NCI-H526 treated with DMSO at 0.1 percent for 48 hours (cell line): ENCODE measurements around the gene RPS16.

Source experiments
- DNase-seq: peaks from one replicate; lab custom pipeline; 2025; lab: John Stamatoyannopoulos, UW

The RPS16 gene

DNA sequence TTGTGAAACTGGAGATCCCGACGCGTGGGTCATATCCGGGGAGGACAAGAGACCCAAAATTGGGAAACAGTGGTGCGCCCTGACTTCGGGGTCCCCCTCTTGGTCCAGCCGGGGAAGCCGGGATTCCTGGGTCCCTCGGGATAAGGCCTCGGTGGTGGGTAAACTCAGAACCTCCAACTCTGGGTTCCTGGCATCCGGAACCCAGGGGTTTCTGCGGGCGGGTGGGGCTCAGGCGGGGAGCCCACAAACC lies 28.4 kb downstream of the RPS16 start:
- no peak for DNase-seq

DNA sequence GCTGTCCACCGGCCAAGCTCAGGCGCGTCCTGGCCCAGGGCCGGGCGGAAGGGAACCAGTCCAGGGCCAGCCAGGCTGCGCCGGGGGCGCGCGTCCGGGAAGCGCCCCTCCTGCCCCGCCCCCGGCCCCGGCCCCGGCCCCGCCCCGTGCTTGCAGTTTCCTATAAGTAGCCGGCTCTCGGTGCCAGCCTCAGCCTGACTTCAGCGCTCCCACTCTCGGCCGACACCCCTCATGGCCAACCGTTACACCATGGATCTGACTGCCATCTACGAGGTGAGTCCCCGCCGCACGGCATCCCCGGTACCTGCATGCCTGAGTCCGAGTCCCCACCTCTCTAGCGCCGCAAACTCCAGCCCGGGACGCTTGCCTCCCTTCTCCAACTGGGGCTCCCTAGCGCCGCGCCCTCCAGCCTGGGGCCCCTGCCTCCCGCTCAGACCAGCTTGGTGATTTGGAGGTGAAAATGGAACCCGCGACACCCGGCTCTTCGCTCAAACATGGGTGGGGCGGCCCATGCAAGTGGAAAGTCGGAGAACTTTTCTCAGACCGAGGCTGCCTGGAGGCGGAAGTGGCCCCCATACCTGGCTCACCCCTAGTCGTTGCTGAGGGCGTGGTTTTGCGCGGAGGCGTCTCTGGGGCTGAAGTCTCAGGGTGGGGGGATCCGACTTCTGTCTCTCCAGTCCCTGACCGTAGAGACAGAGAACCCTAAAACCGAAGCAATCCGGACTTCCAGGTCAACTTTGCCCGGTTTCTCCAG lies 28.9 kb downstream of the RPS16 start, which contains the start of gene ZFP36:
Gene ZFP36 (plus strand): TSS at position 192 of the 754 bp plus-strand sequence. CDS start 58 bp downstream, at position 250.
- peak; percentile 72 for DNase-seq

DNA sequence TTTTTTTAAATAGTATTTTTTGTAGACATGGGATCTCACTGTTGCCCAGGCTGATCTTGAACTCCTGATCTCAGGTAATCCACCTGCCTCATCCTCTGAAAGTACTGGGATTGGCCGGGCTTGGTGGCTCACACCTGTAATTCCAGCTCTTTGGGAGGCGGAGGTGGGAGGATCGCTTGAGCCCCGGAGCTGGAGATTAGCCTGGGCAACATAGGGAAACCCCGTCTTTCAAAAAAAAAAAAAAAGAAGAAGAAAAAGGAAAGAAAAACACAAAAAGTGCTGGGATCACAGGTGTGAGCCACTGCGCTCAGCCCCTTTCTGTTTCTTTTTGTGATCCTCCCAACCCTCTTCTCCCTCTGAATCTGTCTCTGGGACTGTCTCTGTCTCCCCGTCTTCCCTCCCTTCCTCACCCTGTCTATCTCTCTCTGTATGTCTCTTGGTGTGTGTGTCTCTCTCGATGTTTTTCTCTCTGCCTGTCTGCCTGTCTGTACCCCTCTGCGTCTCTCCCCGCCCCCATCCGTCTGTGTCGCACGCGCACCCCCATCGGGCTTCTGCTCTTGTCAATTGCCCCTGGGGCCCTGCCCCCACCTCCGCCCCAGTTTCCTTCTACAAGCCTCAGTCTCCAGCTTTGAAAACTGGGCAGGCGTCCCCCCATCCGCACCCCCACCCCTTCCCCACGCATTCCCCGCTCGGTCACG lies 29.6 kb downstream of the RPS16 start:
- DNase-seq, result no peak

DNA sequence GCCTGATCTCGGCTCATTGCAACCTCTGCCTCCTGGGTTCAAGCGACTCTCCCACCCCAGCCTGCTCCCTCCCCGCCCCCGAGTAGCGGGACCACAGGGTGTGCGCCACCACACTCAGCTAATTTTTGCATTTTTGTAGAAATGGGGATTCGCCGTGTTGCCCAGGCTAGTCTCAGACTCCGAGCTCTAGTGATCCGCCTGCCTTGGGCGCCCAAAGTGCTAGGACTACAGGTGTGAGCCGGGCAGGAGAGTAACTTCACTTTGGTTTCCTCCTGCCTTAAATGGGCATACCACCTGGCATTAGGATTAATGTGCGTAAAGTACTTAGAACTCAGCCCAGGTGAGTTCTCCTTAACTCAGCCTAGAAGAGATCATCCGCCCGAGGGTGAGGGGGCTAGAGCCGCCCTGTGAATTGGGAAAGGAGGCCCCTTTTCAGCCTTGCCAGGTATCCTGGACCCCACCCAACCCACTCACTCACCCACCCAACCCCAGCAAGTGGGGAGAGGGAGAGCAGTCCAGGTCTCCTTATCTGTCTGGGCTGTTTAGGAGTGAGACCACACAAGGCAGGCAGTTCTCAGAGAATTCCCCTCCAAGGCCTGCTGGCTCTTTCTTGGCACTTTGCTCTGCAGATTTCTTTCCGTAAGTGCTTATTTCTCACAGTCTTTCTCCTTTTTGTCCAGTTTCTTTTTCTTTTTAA lies 30.3 kb downstream of the RPS16 start:
- no peak for DNase-seq

DNA sequence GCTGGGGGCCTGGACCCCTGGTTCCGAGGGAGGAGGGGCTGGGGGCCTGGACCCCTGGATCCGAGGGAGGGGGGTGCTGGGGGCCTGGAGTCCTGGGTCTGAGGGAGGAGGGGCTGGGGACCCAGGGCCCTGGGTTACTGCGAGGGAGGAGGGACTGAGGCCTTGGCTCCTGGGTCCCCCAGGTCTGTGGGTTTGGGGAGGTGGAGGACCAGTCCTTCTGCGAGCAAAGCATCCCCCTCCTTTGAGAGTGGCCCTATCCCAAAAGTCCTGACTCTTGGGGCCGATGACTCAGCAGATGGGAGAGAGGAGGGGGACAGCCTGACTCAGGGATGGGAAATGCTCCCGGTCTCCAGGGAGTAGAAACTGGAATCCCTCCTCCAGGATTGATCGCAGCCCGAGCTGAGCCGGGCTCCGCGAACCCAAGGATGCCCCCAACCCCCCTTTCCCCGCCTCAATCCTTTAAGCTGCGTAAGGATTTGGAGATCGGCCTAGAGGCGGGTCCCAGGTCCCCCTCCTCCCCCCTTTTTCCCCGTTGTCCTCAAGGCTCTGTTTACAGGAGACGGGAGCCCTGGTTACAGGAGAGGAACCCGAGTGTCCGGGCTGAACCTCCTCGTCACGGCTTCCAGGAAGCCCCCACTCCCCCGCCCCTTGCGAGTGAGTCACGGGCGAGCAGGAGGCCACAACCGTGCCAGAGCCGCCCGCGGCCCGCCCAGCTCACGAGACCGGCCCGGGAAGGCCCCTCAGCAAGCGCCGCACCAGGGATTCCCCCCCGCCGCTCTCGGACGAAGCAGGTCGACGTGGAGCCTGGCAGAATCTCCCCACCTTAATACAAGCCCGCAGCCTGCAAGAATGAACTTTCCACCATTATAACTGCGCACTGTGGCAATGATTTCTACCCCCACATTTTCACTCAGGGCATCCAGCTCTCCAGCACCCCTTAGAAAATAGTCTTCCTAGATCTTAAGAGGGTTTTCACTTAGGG lies 32.1 kb downstream of the RPS16 start:
- DNase-seq, result no peak

DNA sequence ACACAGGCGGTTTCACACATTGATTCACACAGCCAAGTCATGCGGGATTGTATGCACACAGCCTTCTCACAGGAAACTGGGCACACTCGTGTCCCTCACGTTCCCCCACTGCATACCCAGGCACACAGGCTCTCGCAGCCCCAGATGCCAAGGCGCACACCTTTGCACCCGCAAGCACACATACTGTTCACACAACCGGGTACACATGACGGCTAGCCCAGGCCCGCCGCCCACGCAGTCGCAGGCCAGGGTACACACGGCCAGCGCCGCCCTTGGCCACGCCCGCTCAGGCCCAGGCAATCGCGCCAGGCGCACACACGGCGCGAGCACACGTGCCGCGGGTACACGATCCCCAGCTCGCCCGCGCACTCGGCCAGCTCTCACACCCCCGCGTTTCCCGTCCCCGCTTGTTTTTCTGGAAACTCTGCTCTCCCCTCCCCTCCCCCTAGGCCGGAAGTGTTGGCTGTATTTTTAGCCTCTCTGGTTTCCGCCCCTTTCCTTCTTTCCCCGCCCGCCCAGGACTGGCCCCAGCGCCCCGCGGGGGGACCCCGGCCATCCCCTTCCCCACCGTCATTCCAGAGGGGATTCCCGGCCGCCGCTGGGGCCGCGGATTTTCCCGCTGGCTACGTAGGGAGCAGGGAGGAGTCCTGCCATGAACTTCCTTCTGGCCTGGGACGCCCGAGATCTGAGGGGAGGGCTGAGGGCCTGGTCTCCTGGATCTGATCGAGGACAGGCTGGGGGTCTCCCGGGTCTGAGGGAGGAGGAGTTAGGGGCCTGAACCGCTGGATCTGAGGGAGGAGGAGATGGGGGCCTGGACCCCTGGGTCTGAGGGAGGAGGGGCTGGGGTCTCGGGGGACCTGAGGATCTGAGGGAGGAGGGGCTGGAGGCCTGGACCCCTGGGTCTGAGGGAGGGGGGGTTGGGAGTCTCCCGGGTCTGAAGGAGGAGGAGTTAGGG lies 33.1 kb downstream of the RPS16 start:
- peak; percentile 31 for DNase-seq

DNA sequence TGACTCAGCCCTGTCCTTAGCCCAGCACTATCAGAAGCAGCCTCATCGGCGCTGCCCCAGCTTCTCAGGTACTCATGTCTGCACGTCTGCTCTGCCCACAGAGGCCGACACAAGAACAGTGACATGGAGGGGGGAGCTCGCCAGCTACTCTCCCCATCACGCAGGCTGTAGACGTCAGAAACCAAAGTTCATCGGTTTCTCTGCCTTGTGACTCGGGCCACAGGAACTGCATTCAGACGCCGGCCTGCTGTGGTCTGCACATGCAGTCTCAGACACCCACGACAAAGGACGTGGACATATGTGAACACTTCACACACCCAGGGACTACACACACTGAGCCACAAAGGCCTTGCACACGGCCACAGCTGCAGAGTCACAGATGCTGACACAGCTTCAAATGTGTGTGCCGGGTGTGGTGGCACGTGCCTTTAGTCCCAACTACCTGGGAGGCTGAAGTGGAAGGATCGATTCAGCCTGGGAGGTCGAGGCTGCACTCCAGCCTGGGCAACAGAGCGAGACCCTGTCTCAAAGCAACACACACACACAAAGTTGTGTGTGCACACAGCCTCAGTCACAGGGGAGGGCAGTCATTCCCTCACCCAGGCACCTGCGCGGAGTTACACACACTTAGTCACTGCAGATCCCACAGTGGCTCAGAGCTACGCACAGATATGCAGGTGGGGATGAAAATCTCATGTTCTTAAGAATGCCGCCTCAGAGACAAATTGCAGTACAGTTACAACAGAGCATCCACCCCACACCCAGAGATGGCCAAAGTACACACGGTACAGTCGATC lies 34.0 kb downstream of the RPS16 start:
- no peak for DNase-seq

DNA sequence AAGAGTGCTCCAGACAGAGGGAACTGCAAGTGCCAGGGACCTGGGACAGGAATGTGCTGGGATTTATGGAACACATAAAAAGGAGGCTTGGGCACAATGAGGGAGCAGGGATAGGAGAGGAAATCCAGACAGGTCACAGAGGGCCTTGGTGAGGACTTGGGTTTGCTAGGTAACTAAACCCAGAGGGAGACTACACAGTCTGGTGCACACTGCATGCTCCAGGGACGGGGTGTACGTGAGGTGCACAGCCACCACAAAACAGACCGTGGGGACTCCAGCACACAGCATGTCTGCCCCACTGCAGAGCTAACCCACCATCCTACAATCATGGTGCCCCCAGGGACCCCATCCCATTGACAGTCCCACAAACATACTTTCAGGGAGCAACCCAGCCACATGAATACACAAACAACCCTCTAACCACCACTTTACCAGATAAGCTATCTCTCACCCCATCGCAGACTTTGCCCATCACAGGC lies 34.6 kb downstream of the RPS16 start:
- DNase-seq, result no peak

DNA sequence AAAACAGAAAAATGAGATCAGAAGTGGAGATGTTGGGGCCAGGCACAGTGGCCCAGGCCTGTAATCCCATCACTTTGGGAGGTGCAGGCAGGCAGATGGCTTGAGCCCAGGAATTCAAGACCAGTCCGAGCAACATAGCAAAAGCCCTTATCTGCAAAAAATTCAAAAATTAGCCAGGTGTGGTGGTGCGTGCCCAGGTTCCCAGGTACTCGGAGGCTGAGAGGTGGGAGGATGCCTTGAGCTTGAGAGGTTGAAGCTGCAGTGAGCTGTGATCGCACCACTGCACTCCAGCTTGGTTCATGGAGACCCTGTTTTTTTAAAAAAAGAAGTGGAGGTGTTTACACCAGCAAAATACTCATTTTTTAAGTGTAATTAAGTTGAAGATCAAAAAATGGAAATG lies 35.7 kb downstream of the RPS16 start:
- DNase-seq, result no peak

DNA sequence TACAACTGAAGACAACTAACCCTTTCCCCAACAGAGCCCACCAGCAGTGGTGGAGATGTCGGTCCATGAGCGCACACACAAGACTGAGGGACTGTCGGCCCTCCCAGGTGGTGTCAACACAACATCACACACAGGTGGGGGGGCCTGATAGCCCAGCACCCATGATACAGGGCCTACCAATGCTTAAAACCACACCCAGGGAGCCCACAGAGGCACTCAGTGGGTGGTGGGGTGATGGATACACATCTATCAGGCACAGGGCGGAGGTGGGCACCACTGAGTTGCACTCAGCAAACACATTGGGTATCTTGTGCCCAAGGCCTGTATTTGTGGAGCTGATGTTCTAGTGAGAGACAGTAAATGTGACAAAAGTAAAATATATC lies 36.1 kb downstream of the RPS16 start:
- no peak for DNase-seq

DNA sequence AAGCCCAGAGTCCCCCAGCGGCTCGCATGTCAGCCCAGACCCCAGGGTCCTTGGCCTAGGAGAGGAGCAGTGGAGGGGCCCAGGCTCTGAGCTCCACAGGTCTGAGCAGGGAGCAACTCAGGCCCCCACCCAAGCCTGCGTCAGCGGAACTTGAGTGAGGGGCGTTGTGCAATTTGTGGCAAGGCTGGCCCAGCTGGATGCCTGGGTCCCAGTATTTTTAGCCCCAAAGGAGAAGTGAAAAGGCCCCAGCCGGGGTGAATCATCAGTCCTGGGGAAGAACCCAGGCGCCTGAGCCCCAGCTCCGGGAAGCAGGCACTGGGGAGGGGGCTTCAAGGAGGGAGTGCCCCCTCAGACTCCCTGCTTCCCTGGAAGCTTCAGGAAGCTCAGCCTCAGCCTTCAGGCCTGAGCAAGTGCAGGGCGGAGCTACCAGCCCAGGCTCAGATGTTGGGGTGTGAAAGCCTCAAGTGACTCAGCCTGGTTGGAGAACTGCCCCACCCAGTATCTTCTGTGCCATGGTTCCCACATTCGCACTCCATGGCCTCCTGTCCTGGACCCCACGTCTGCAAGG lies 37.4 kb downstream of the RPS16 start:
- no peak for DNase-seq

DNA sequence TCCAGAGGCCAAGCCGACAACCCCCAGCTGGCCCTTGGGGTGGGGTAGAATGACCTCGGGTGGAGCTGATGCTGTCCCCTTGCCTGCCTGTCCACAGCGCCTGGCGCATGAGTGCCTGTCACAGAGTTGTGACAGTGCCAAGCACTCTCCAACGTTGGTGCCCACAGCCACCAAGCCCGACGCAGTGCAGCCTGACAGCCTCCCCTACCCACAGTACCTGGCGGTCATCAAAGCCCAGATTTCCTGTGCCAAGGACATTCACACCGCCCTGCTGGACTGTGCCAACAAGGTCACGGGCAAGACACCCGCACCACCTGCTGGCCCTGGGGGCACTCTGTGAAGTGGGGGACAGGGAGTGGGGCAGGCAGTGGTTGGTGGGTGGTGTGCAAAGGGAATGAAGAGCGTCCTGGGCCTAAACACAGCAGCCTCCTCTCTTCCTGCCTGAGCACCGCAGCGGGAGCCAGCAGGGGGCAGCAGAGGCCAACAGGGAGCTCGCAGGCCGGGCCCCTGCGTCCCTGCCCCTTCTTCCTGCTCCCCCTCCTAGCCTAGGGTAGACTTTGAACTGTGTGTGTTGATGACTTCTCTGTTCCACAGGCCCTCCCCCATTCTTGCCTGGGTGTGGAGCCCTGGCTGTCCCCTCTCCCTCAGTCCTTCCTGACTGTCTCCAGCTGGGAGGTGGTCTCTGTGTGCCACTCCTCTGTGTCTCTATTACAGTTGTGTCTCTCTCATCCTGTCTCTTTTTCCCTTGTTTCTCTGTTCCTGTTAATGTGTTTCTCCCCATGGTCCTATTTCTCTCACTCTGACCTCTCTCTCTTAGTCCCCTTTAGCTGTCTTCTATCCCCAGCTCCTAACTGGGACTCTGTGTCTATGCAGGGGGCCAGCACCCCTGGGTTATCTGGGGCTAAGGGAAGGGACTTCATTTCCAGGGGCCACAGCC lies 38.1 kb downstream of the RPS16 start:
- DNase-seq, result peak; percentile 30

DNA sequence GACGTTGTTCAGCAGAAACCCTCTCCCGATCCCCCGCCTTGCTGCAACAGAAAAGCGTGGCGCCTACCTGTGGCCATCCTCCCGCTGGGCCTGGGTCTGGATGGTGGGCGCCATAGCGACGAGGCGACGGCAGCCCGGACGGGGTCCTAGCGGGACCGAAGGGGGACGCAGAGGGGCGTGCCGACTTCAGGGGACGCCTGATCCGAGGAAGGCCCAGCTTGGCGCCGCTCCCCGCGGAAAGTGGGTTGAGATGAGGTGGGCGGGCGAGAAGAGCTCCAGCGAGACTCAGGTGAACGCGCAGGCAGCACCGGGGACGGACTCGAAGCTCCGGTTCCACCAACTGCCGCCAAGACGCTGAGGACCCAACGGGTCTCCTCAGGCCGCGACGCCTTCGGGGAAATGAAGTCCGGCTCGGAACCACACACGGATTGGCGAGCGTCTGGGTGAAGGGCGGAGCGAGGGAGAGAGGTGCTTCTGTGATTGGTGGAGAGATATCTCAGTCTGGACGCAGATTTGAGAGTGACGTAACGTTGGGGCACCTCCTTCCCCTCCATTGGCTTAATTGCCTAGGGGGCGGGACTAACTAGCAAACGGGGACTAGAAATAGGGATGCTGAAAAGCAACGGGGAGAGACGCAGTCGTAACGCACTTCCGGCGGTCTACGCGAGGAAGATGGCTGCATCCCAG lies 44.9 kb downstream of the RPS16 start, which contains the start of the genes MED29 and PAF1:
Gene MED29 (plus strand): TSS at position 628 of the 687 bp plus-strand sequence. CDS start 45 bp downstream, at position 673.
Gene PAF1 (minus strand): TSS at position 356 of the 687 bp plus-strand sequence. CDS start 242 bp downstream, at position 114.
- peak; percentile 100 for DNase-seq

DNA sequence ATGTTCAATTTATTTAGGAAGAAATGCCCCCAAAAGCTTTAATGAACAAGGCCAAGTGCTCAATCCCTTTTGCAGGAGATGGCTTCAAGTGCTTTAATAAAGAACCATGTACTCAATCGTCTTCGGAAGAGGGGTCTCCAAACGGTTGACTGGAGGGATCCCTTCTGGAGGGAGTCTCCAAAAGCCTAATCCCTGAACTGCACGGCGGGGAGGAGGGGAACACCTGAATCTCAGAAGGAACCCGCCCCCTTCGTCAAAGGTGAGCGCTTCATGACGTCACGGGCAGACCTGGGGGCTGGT lies 45.3 kb downstream of the RPS16 start:
- no peak for DNase-seq

DNA sequence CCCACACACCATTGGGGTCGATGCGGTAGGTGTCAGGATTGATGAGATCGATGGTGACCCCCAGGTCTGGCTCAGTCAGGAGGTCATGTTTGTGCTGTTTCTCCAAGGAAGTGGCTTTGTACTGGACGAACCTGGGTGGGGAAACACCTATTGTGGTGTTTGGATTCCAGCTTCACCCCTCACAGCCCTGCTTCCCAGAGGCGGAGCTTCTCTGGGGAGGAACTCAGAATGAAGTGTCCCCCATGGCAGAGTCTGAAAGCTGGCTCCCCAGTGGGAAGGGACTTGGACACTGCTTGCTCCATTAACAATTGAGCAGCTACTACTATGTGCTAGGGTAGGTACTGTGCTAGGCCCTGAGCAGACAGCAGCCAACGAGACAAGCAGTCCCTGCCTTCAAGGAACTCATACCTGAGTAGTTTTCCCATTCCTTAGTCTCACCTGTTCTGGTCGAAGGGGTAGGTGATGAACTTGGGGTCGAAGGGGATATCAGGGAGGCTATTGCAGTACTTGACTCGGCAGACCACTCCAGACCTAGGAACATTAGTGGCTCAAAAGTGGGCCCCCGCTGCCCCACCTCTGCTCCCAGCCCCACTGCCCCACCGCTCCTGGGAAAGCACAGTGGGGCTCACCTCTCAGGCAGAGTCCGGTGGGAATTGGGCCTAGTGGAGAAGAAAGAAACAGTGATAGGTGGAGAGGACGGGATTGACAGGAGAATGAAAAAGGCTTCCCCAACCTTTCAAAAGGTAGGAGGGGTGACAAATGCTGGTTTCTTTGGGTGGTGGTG lies 45.9 kb downstream of the RPS16 start:
- DNase-seq, result no peak

DNA sequence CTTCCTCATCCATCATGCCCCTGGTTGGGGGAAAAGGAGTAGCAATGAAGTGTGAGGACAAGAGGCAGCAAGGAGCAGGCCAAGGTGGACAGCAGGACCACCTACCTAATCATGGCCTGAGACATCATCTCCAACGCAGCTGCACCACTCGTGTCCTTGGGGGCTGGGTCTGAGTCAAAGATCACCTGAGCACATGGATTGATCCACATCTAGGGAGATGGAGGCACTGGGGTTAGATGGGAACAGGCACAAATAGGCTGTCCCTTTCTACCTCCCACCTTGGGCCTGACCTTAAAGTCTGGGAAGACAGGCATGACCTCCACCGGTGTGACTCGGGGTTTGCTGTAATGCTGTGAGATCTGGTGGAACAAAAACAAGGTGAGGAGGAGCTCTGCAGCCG lies 47.1 kb downstream of the RPS16 start:
- no peak for DNase-seq

DNA sequence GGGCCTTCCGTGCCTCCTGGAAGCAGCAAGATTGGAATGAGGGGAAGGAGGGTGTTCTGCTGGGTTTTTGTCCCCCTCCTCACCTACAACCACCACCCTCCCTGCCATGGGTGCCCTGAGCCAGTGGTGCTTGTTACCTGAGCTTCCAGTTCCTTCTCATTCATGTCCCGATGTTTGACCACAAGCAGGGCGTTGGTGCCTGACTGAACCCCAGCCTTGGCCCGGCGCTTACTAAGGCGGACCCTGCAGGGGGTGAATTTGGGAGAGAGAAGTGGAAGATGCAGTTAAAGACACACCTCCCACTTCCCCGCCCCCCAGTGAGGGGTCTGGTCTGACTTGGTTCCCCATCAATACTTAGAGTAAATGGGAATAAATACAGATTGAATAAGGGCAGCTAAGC lies 49.2 kb downstream of the RPS16 start:
- DNase-seq, result no peak
